HFFc6 (cell line): Measurements from ENCODE around the gene MTA1. TPM values are rescaled to one million over a fixed set of nuclear protein-coding genes. Genes with fewer than 3 reads are reported as not detected.

ENCODE experiments used
- DNase-seq: peaks from one replicate; pipeline ENCODE4 v3.0.0-alpha.2; 2018
- H3K27ac Mint-ChIP-seq: 2 replicates; pipeline ENCODE4 v1.8.0; 2020; ENCODE audit warnings: mild to moderate bottlenecking, mixed read lengths
- H3K27me3 Mint-ChIP-seq: 2 replicates; pipeline ENCODE4 v1.8.0; 2021; ENCODE audit warnings: mild to moderate bottlenecking, moderate library complexity, mixed read lengths; ENCODE audit not compliant: insufficient read depth
- H3K36me3 Mint-ChIP-seq: 2 replicates; pipeline ENCODE4 v1.8.0; 2021; ENCODE audit warnings: low read depth, mixed read lengths
- H3K4me1 Mint-ChIP-seq: 2 replicates; pipeline ENCODE4 v1.8.0; 2020; ENCODE audit warnings: low read depth, mixed read lengths
- H3K4me3 Mint-ChIP-seq: 2 replicates; pipeline ENCODE4 v1.8.0; 2020; ENCODE audit warnings: mild to moderate bottlenecking, moderate library complexity, mixed read lengths
- H3K9me3 Mint-ChIP-seq: 2 replicates; pipeline ENCODE4 v1.8.0; 2020; ENCODE audit warnings: mild to moderate bottlenecking, mixed read lengths
- CTCF ChIP-seq: fragments of 200-600 bp; sonication (generic); IDR thresholded peaks from 2 replicates; pipeline ENCODE4 v1.5.0; 2021; ENCODE audit warnings: antibody characterized with exemption, mild to moderate bottlenecking
- total RNA-seq, 6 experiments: library from RNA; stranded (reverse); fragmentation: NEBNext Ultra II Directional; extraction: Animal tissue kit (Norgen Biotek cat#: 25700); gene quantifications; 2 replicates in 1 of 6; 3 replicates in 5 of 6; pipeline ENCODE4 v1.2.3, GENCODE V29; 2021

MTA1 gene
- total RNA-seq, 6 experiments from 2014 or later = 67.5 to 71.3 (median 69.2) TPM

- H3K27me3 Mint-ChIP-seq = peaks cover 2% of the 10 kb centered on the region
- no peaks in the 10 kb centered on the region for H3K9me3 Mint-ChIP-seq
- no peak for DNase-seq
- no peak overlapping the region for H3K4me3 Mint-ChIP-seq
- H3K36me3 Mint-ChIP-seq = no peaks in the 10 kb centered on the region
- no peak overlapping the region for H3K27ac Mint-ChIP-seq
- no peaks in the 10 kb centered on the region for H3K4me1 Mint-ChIP-seq
- no peak for TF ChIP-seq CTCF
Measured at GRCh38 chr14:105442834-105443233, 23.2 kb downstream of the MTA1 start.

- DNase-seq = no peak
- H3K4me3 Mint-ChIP-seq = no peak overlapping the region
- H3K9me3 Mint-ChIP-seq = no peaks in the 10 kb centered on the region
- no peak for TF ChIP-seq CTCF
- H3K27ac Mint-ChIP-seq = no peak overlapping the region
- H3K27me3 Mint-ChIP-seq = peaks cover 2% of the 10 kb centered on the region
- no peaks in the 10 kb centered on the region for H3K36me3 Mint-ChIP-seq
- H3K4me1 Mint-ChIP-seq = no peaks in the 10 kb centered on the region
Measured at GRCh38 chr14:105444859-105445258, 25.2 kb downstream of the MTA1 start.

GRCh38 chr14:105445290-105445689 is 25.7 kb downstream of the MTA1 start:
- H3K4me3 Mint-ChIP-seq = no peak overlapping the region
- no peak for DNase-seq
- no peaks in the 10 kb centered on the region for H3K4me1 Mint-ChIP-seq
- no peak for TF ChIP-seq CTCF
- H3K27ac Mint-ChIP-seq = no peak overlapping the region
- H3K27me3 Mint-ChIP-seq = peaks cover 2% of the 10 kb centered on the region
- no peaks in the 10 kb centered on the region for H3K9me3 Mint-ChIP-seq
- no peaks in the 10 kb centered on the region for H3K36me3 Mint-ChIP-seq

GRCh38 chr14:105445901-105446845 is 26.5 kb downstream of the MTA1 start:
- H3K4me3 Mint-ChIP-seq = no peak overlapping the region
- TF ChIP-seq CTCF = no peak
- peaks cover 2% of the 10 kb centered on the region for H3K27me3 Mint-ChIP-seq
- no peaks in the 10 kb centered on the region for H3K4me1 Mint-ChIP-seq
- no peaks in the 10 kb centered on the region for H3K9me3 Mint-ChIP-seq
- no peak for DNase-seq
- no peaks in the 10 kb centered on the region for H3K36me3 Mint-ChIP-seq
- H3K27ac Mint-ChIP-seq = no peak overlapping the region

GRCh38 chr14:105446971-105447370 is 27.3 kb downstream of the MTA1 start:
- H3K36me3 Mint-ChIP-seq = no peaks in the 10 kb centered on the region
- H3K27me3 Mint-ChIP-seq = peaks cover 4% of the 10 kb centered on the region
- no peak for TF ChIP-seq CTCF
- no peaks in the 10 kb centered on the region for H3K4me1 Mint-ChIP-seq
- DNase-seq = no peak
- H3K9me3 Mint-ChIP-seq = no peaks in the 10 kb centered on the region
- no peak overlapping the region for H3K4me3 Mint-ChIP-seq
- no peak overlapping the region for H3K27ac Mint-ChIP-seq
